ENCODE measurements around the gene RBM25.
A peak's percentile ranks its signal among the peaks of the same experiment; 100 is the strongest.
"Not testable (repeated sequence)": the region's sequence is repeated elsewhere in the genome, so short reads cannot be mapped to it uniquely, and the experiment has no call there.

RBM25 gene

DNA sequence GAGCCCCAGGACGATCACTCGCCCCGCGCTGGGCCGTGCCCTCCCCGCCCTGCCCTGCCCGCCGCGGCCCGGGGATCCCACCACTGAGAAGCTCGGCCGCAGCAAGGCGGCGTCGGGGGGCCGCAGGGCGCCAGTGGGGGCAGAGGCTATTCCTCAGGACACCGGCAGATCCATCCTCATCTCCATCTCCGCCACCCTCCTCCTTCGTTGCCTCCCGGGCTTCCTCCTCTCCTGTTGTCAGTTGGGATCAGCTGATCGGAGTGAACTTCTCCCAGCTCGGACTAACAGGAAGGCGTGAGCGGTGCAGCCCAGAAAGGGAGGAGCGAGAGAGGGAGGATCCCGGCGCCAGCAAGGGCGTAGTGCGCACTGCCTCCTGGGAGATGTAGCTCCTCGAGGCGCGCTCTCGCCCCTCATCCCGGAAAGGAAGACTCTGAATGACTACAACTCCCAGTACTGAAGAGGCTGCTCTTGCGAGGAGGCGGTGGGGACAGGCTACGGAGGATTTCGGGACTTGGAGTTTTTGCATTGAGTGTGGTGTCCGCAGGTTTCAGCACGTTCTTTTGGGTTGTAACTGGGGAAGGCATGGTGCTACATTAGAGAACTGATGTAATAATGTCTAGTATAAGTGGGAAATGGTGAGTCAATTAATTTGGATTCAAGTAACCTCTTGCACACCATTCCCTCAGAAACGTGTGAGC lies 31.3 kb upstream of the RBM25 start, which contains the start of gene ZFYVE1:
TSS of gene ZFYVE1 (minus strand) at position 262 of the 698 bp plus-strand sequence. CDS start 2,598 bp downstream, outside the sequence.
- H3K4me1 ChIP-seq (ENCODE audit: control insufficient read depth, insufficient read depth, low read depth, low read length), result peaks cover 8% of the 10 kb centered on the region
- H3K18ac ChIP-seq (ENCODE audit: low read depth in 1 of 2, low read length in 2 of 2), result peak within 1 kb of the TSS; percentile 74 to 91
- 0% methylated on average over 26 of the region's 42 CpGs for WGBS
- peak within 1 kb of the TSS; percentile 97 for H3K9ac ChIP-seq (ENCODE audit: low read length)
- H2BK12ac ChIP-seq (ENCODE audit: low read length in 2 of 2), result no peak within 1 kb of the TSS
- H3K14ac ChIP-seq (ENCODE audit: low read length in 2 of 2), result no peak within 1 kb of the TSS
- H3K4ac ChIP-seq (ENCODE audit: low read depth in 1 of 2, low read length in 2 of 2), result peak within 1 kb of the TSS in 1 of 2 experiments; percentile 84
- no peaks in the 10 kb centered on the region for H3K27me3 ChIP-seq (ENCODE audit: control insufficient read depth in 1 of 2, insufficient read depth in 1 of 2, low read length in 2 of 2)
- peak within 1 kb of the TSS; percentile 49 for H2BK120ac ChIP-seq (ENCODE audit: low read depth, low read length)
- no peak within 1 kb of the TSS for H3K23ac ChIP-seq (ENCODE audit: low read length in 2 of 2)
- H2BK5ac ChIP-seq (ENCODE audit: low read depth, low read length, poor library complexity, severe bottlenecking), result no peak within 1 kb of the TSS
- H4K8ac ChIP-seq (ENCODE audit: low read length), result peak within 1 kb of the TSS; percentile 77
- H4K91ac ChIP-seq (ENCODE audit: low read length), result peak within 1 kb of the TSS; percentile 83
- peaks cover 4 to 23% of the 10 kb centered on the region in 2 experiments for H3K36me3 ChIP-seq (ENCODE audit: control insufficient read depth in 1 of 2, insufficient read depth in 2 of 2, low read depth in 1 of 2, low read length in 2 of 2)
- peak within 1 kb of the TSS; percentile 87 to 96 for H3K4me3 ChIP-seq (ENCODE audit: insufficient read depth in 1 of 2, low read depth in 1 of 2, low read length in 2 of 2)
- H3K9me3 ChIP-seq (ENCODE audit: control insufficient read depth, low read length), result no peaks in the 10 kb centered on the region
- H3K27ac ChIP-seq (ENCODE audit: low read length, poor library complexity, severe bottlenecking), result no peak within 1 kb of the TSS
- peak within 1 kb of the TSS; percentile 87 for H3K4me2 ChIP-seq (ENCODE audit: low read length, poor library complexity, severe bottlenecking)
- H3K79me1 ChIP-seq (replicated peaks; ENCODE audit: low read length, poor library complexity, severe bottlenecking), result peaks cover 7% of the 10 kb centered on the region
- peak; percentile 99 for DNase-seq
- no peak within 1 kb of the TSS for H2AFZ ChIP-seq (ENCODE audit: low read depth, low read length)
- peak within 1 kb of the TSS; percentile 80 for H2BK15ac ChIP-seq (ENCODE audit: low read depth, poor library complexity, severe bottlenecking)
- no peak within 1 kb of the TSS for H2AK5ac ChIP-seq (ENCODE audit: low read length, severe bottlenecking)

GRCh38 chr14:73027546-73027945 lies 30.8 kb upstream of the RBM25 start:
- Histone ChIP-seq H3K4me3 (ENCODE audit: insufficient read depth in 1 of 2, low read depth in 1 of 2, low read length in 2 of 2) (peak overlapping the region in 1 of 2 experiments; percentile 87), H2AFZ (ENCODE audit: low read depth, low read length) (no peak overlapping the region), H2BK12ac (ENCODE audit: low read length in 2 of 2) (no peak overlapping the region), H3K36me3 (ENCODE audit: control insufficient read depth in 1 of 2, insufficient read depth in 2 of 2, low read depth in 1 of 2, low read length in 2 of 2) (peaks cover 4 to 17% of the 10 kb centered on the region in 2 experiments), H4K8ac (ENCODE audit: low read length) (no peak overlapping the region), H2BK5ac (ENCODE audit: low read depth, low read length, poor library complexity, severe bottlenecking) (no peak overlapping the region), H3K14ac (ENCODE audit: low read length in 2 of 2) (no peak overlapping the region), H2AK5ac (ENCODE audit: low read length, severe bottlenecking) (no peak overlapping the region), H3K4me2 (ENCODE audit: low read length, poor library complexity, severe bottlenecking) (peak overlapping the region; percentile 55), H3K4me1 (ENCODE audit: control insufficient read depth, insufficient read depth, low read depth, low read length) (peaks cover 8% of the 10 kb centered on the region), H3K9ac (ENCODE audit: low read length) (peak overlapping the region; percentile 97), H3K9me3 (ENCODE audit: control insufficient read depth, low read length) (no peaks in the 10 kb centered on the region), H3K27ac (ENCODE audit: low read length, poor library complexity, severe bottlenecking) (no peak overlapping the region), H3K27me3 (ENCODE audit: control insufficient read depth in 1 of 2, insufficient read depth in 1 of 2, low read length in 2 of 2) (no peaks in the 10 kb centered on the region), H3K23ac (ENCODE audit: low read length in 2 of 2) (no peak overlapping the region), H2BK15ac (ENCODE audit: low read depth, poor library complexity, severe bottlenecking) (no peak overlapping the region), H3K79me1 (replicated peaks; ENCODE audit: low read length, poor library complexity, severe bottlenecking) (peaks cover 7% of the 10 kb centered on the region), H3K4ac (ENCODE audit: low read depth in 1 of 2, low read length in 2 of 2) (no peak overlapping the region), H3K18ac (ENCODE audit: low read depth in 1 of 2, low read length in 2 of 2) (no peak overlapping the region), H4K91ac (ENCODE audit: low read length) (no peak overlapping the region), H2BK120ac (ENCODE audit: low read depth, low read length) (no peak overlapping the region)
- WGBS, result 53% methylated on average over 3 of the region's 3 CpGs
- no peak for DNase-seq

- Histone ChIP-seq H3K79me1 (replicated peaks; ENCODE audit: low read length, poor library complexity, severe bottlenecking) (peaks cover 7% of the 10 kb centered on the region), H3K4ac (ENCODE audit: low read depth in 1 of 2, low read length in 2 of 2) (no peak overlapping the region), H3K27me3 (ENCODE audit: control insufficient read depth in 1 of 2, insufficient read depth in 1 of 2, low read length in 2 of 2) (no peaks in the 10 kb centered on the region), H3K4me2 (ENCODE audit: low read length, poor library complexity, severe bottlenecking) (no peak overlapping the region), H3K27ac (ENCODE audit: low read length, poor library complexity, severe bottlenecking) (no peak overlapping the region), H2AK5ac (ENCODE audit: low read length, severe bottlenecking) (no peak overlapping the region), H2BK12ac (ENCODE audit: low read length in 2 of 2) (no peak overlapping the region), H2BK15ac (ENCODE audit: low read depth, poor library complexity, severe bottlenecking) (no peak overlapping the region), H4K8ac (ENCODE audit: low read length) (no peak overlapping the region), H2BK120ac (ENCODE audit: low read depth, low read length) (no peak overlapping the region), H3K9ac (ENCODE audit: low read length) (peak overlapping the region; percentile 97), H3K23ac (ENCODE audit: low read length in 2 of 2) (no peak overlapping the region), H2BK5ac (ENCODE audit: low read depth, low read length, poor library complexity, severe bottlenecking) (no peak overlapping the region), H3K9me3 (ENCODE audit: control insufficient read depth, low read length) (no peaks in the 10 kb centered on the region), H2AFZ (ENCODE audit: low read depth, low read length) (no peak overlapping the region), H3K4me3 (ENCODE audit: insufficient read depth in 1 of 2, low read depth in 1 of 2, low read length in 2 of 2) (no peak overlapping the region), H3K36me3 (ENCODE audit: control insufficient read depth in 1 of 2, insufficient read depth in 2 of 2, low read depth in 1 of 2, low read length in 2 of 2) (peaks cover 4 to 14% of the 10 kb centered on the region in 2 experiments), H3K4me1 (ENCODE audit: control insufficient read depth, insufficient read depth, low read depth, low read length) (peaks cover 6% of the 10 kb centered on the region), H3K18ac (ENCODE audit: low read depth in 1 of 2, low read length in 2 of 2) (no peak overlapping the region), H4K91ac (ENCODE audit: low read length) (no peak overlapping the region), H3K14ac (ENCODE audit: low read length in 2 of 2) (no peak overlapping the region)
- DNase-seq, result no peak
Measured at GRCh38 chr14:73027984-73028383, 30.4 kb upstream of the RBM25 start.

DNA sequence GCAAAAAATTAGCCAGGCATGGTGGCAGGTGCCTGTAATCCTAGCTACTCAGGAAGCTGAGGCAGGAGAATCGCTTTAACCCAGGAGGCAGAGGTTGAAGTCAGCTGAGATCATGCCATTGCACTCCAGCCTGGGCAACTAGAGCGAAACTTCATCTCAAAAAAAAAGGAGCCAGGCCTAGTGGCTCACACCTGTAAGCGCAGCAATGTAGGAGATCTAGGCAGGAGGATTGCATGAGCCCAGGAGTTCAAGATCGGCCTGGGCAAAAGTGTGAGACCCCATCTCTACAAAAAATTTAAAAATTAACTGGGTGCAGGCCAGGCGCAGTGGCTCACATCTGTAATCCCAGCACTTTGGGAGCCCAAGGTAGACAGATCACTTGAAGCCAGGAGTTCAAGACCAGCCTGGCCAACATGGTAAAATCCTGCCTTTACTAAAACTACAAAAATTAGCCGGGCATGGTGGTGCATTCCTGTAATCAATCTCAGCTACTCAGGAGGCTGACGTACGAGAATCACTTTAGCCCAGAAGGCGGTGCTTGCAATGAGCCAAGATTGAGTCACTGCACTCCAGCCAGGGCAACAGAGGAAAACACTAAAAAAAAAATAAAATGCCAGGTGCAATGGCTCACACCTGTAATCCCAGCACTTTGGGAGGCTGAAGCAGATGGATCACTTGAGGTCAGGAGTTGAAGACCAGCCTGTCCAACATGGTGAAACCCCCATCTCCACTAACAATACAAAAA lies 21.5 kb upstream of the RBM25 start:
- not testable (repeated sequence) for H4K91ac ChIP-seq (ENCODE audit: low read length); H2BK120ac ChIP-seq (ENCODE audit: low read depth, low read length); H3K9ac ChIP-seq (ENCODE audit: low read length); H3K9me3 ChIP-seq (ENCODE audit: control insufficient read depth, low read length); H3K4me3 ChIP-seq (ENCODE audit: insufficient read depth in 1 of 2, low read depth in 1 of 2, low read length in 2 of 2); H3K4me1 ChIP-seq (ENCODE audit: control insufficient read depth, insufficient read depth, low read depth, low read length); H2BK5ac ChIP-seq (ENCODE audit: low read depth, low read length, poor library complexity, severe bottlenecking); H2BK15ac ChIP-seq (ENCODE audit: low read depth, poor library complexity, severe bottlenecking); H2BK12ac ChIP-seq (ENCODE audit: low read length in 2 of 2); H3K79me1 ChIP-seq (replicated peaks; ENCODE audit: low read length, poor library complexity, severe bottlenecking); DNase-seq; H3K36me3 ChIP-seq (ENCODE audit: control insufficient read depth in 1 of 2, insufficient read depth in 2 of 2, low read depth in 1 of 2, low read length in 2 of 2); H2AFZ ChIP-seq (ENCODE audit: low read depth, low read length); H3K27me3 ChIP-seq (ENCODE audit: control insufficient read depth in 1 of 2, insufficient read depth in 1 of 2, low read length in 2 of 2); H2AK5ac ChIP-seq (ENCODE audit: low read length, severe bottlenecking); H3K18ac ChIP-seq (ENCODE audit: low read depth in 1 of 2, low read length in 2 of 2); H3K27ac ChIP-seq (ENCODE audit: low read length, poor library complexity, severe bottlenecking); H4K8ac ChIP-seq (ENCODE audit: low read length); H3K23ac ChIP-seq (ENCODE audit: low read length in 2 of 2); H3K4me2 ChIP-seq (ENCODE audit: low read length, poor library complexity, severe bottlenecking); H3K14ac ChIP-seq (ENCODE audit: low read length in 2 of 2); H3K4ac ChIP-seq (ENCODE audit: low read depth in 1 of 2, low read length in 2 of 2)
- 78% methylated on average over 9 of the region's 9 CpGs for WGBS

All from mesenchymal stem cell (in vitro differentiated cells and primary cell).